ENCODE results near the gene NOB1.
"Not testable (repeated sequence)": the region's sequence is repeated elsewhere in the genome, so short reads cannot be mapped to it uniquely, and the experiment has no call there.

NOB1 gene

DNA sequence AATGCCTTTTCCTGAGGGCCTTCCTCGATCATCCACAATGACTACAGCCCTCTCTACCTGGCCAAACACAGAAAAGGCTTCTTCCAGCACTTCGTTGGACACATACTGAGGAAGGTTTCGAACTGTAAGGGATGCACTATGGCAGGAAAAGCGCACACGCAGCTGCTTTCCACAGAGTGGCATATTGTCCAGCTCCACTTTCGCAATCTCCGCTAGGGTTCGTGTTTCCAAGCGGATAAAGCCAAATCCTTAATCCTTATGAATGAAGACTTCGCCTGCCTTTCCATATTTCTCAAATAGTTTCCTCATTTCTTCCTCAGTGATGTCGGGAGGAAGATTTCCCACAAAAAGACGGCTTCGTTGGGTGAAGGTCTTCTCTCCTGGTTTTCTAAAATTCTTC is 2.6 kb upstream of the NOB1 start:
- DNase-seq, result not testable (repeated sequence)

DNA sequence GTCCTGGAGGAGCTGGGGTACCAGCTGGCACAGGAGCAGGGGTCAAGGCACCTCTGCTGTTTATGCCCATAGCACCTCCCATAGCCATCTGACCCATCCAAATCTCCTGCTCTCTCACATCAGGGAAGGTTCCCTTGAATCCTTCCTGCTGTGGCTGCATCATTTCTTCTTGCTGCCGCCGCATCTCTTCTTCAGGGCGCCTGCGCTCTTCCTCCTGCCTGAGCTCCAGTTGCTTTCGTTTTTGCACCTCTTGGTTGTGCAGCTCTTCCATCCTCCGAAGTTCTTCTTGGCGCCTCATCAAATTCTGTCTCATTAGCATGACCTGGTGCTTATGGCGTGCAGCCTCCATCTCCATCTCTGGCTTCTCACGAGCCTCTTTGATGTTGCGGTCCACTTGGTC is 2.0 kb upstream of the NOB1 start:
- no peak for DNase-seq

DNA sequence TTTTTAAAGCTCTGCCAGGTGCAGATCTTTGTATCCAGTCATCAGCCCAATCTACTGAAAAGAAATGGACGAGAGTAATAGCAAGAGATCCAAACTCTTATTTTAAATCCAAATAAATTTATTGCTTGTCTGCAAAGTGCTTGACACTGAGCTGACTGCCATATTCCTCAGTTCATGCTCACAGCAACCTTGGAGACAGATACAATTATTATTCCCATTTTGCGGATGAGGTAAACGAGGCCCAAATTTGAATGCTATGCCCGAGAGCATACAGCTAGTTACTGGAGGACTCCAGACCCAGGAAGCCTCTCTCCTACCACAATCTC is 620 bp downstream of the NOB1 start:
- no peak for DNase-seq

DNA sequence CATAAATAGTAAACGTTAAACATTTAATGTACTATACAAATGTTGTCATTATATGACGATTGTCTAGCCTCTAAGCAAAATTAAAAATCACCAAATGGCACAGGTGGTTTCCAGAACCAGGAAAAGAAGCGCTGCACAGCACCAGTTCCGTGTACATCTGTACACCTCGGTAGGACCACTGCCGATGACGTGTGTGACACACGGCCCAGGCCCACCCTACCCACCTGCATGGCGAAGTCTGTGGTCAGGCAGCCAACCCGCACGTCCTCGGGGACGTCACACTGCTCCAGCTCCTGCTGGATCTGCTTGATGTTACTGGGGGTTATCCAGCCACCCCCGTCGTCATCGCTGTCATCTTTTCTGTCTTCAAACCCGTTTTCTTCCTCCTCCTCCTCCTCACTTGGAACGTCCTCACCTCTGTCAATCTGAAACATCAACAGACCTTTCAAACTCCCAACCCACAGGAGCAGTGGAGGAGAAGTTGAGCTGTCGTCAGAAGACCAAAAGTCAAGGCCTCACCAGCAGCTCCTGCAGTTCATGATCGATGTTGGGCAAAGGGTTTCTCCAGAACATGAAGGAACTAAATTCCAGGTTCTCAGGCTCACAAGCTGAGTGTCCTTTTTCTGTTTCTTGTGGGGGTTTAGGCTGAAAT is 5.9 kb downstream of the NOB1 start:
- no peak for DNase-seq

DNA sequence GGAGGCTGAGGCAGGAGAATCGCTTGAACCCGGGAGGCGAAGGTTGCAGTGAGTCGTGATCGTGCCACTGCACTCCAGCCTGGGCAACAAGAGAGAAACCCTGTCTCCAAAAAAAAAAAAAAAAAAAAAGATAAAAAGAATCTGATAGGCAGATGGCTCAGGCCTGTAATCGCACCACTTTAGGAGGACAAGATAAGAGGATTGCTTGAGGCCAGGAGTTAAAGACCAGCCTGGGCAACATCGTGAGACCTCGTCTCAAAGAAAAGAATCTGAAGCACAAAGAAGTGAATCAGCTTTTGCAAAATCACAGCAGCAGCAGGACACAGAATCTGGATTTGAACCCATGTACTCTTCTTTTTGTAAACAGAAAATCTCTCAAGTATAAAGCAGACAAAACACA is 7.6 kb downstream of the NOB1 start:
- no peak for DNase-seq

DNA sequence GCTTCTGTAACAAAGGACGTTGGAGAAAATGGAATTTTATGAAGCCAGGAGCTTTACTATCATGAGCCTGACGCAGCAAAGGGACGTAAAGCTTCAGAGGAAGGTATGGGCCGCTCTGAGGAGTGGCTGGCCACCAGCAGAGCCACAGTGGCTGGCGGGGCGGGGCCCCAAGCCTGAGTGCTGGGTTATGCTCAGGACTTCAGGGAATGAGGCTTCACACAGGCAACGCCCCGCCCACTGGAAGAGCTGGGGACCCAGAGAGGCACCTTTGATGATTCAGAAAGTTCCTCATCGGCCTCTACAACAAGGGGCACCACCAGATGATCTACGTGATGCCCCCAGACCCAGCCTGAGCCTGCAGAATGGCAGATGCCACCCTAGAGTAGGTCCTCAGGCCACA is 8.8 kb downstream of the NOB1 start:
- no peak for DNase-seq

DNA sequence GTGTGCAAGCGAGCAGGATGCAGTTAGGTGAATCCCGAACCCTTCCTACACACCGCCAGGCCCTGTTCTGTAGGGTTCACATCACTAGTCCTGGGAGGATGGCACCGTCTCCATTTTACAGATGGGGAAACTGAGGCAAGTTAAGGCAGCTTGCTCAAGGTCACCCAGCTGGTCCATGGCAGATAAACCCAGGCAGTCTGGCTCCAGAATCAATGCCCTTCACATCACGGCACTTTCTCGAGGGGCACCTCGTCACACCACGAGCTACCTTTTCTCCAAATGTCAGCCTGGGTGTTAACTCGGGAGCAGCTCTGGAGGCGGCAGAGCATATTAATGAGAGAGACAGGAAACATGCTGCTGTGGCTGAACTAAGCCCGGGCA is 9.5 kb downstream of the NOB1 start:
- no peak for DNase-seq

DNA sequence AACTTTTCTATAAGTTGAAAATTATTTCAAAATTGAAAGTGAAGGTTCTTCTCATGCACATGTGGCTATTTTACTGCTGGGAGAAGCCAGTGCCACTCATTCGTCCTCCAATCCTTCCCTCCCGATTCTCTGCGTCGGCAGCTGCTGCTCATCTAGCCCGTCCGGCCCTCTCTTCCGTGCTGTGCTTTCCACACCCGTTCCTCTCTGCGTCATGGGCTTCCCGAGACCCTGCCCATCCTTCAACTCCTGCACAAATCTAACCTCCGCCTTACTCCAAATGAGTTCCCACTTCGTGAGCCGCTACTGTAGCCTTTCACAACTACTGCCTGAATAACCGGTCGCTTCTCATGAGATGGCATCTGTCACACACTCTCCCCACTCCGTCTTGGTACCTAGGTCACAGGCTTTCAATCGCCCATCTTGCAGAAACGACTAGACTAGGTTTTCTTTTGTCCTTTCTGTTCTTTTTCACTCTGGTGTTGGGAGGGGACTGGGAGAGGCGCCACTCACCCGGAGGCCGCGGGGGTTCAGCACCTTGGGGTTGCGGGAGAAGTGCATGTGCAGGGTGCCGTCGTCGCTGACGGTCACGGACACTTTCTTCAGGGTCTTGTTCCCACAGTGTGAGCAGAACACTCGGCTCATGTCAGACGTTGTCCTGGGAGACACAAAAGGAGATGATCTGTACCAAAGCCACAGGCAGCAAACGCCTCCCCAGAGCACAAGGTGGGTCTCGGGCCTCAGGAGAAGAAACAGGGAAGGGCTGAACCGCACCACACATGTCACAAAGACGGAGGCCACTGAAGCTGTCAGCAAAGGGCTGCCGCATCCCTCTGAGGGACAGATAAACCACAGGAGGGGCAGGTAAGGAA is 10.1 kb downstream of the NOB1 start:
- no peak for DNase-seq

DNA sequence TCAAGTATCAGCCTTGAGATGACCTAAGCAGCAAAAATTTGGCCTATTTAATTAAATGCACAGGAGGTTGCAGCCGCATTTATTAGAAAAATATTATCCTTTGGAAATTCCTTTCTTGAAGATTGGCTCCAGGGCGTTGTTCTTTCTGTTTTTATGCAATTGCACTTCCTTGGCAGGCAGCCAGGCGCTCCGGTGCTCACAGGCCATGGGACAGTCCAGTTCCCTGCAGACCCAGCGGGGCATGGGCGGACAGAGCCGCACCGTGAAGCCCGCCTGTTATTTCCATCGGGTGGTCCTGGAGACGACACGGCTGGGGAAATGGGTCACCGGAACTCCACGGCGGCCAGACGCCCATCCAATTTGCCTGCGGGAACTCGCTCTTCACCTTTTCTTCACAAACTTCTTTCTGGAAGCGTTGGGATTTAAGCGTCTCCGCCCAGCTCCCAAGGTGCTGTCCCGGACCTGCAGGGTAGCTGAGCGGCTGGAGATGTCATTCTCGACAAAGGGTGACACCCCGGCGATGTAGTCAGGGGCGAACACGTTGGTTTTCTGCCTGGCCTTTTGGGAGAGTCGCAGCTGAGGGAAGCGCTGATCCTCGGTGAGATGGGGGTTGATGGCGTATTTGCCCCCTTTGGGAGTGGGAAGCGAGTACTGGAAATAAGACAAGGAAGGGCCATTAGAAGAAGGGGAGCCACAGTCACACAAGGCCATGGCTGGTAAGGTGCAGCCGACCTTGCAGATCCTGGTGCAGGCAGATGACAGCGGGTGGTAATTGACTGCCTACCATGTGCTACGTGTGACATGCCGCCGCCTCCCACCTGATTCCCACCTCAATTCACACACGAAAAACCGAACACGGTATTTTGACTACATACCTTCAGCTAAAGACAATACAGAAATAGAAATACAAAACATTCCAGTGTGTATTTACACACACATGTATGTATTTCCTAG is 12.5 kb downstream of the NOB1 start:
- DNase-seq, result no peak

DNA sequence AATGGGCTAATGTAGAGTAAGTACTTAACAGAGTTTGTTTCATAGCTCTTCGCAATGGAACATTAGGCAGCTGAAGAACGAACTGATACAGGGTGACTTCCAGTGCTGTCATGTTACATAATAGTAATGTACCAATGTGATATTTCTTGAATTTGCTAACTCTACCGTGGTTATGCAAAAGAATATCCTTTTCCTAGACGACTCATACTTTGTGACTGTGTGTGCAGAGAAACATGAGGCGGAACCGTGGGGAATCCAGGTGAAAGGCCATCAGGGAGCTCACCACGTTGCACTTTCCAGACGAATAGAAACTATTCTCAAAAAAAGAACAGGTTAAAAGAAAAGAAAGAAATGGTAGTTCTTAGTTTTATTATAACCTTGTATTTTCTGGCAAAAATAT is 13.2 kb downstream of the NOB1 start:
- DNase-seq, result no peak

DNA sequence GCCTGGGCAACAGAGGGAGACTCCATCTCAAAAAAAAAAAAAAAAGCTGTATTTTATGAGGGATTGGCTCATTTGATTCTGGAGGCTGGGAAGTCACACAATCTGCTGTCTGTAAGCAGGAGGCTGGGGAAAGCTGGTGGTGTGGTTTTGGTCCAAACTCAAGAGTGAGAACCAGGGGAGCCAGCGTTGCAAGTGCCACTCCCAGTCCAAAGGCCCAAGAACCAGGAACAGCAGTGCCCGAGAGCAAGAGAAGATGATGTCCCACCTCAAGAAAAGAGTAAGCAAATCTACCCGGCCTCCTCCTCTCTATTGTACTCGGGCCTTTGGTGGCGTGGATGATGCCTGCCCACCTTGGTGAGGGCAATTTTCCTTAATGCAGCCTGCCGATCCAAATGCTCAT is 22.6 kb downstream of the NOB1 start:
- no peak for DNase-seq

DNA sequence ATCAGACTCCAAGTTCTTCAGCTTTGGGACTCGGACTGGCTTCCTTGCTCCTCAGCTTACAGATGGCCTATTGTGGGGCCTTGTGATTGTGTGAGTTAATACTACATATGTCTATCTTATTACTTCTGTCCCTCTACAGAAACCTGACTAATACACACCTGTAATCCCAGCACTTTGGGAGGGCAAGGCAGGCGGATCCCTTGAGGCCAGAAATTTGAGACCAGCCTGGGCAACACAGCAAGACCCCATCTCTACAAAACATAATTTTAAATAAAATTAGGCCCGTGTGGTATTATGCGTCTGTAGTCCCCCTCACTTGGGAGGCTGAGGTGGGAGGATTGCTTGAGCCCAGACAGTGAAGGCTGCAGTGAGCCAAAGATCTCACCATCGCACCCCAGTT is 23.4 kb downstream of the NOB1 start:
- not testable (repeated sequence) for DNase-seq

DNA sequence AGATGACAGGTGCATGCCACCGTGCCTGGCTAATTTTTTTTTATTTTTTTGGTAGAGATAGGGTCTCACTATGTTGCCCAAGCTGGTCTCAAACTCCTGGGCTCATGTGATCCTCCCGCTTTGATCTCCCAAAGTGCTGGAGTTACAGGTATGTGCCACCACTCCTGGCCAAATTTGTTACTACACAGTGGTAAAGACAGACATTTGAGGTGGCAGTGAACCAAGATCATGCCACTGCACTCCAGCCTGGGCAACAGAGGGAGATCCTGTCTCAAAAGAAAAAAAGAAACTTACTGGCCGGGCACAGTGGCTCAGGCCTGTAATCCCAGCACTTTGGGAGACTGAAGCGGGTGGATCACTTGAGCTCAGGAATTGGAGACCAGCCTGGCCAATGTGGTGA is 25.7 kb downstream of the NOB1 start:
- not testable (repeated sequence) for DNase-seq

DNA sequence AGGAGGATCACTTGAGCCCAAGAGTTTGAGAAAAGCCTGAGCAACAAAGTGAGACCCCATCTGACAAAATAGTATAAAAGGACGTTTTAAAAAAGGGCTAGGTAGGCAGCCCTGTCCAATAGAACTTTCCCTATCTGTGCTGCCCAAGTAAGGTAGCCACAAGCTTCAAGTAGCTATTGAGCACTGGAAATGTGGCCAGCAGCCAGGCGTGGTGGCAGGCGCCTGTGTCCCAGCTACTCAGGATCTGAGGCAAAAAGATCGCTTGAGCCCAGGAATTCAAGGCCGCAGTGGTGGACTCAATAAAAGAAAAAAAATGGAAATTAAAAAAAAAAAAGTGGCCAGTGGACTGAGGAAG is 26.8 kb downstream of the NOB1 start:
- peak in 1 of 2 donors; percentile 33 for DNase-seq

DNA sequence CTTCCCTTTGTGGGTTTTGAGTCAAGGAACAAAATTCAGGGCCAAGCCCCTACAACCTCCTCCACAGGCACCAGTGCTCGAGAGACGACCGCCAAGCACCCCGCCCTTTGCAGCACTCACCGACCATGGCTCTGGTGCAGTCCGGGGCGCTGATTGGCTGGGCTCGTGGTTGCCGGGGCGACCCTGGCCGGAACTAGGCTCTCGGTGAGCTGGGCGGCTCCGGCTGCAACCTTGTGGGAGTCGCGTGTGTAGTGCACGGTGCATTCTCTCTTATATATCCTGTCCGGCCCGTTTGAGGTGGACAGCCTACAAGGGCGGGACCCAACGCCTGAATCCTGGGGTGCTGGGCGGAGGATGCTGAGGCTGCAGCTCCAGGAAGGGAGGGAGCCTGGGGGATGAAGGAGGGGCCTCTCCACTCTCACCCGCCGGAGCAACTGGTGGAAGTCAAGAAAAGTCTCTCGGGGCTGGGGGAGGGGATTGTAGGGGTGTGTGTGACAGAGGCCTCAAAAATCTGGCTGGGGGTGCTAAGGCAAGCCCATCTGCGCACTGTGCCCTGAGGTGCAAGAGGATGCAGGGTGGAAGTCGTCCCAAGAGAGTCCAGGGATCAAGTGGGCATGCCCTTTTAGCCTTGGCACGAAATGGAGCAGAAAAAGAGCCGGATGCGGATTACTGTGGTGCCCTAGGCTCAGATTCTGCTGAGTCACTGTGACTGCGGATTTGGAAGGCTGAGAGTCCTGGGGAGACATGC is 28.2 kb downstream of the NOB1 start, which contains the start of gene NQO1:
Gene NQO1, minus strand, starts transcription at position 248 of the 748 bp plus-strand sequence. Its CDS starts 121 bp downstream, at position 127.
- DNase-seq, result peak; percentile 69 to 81

DNA sequence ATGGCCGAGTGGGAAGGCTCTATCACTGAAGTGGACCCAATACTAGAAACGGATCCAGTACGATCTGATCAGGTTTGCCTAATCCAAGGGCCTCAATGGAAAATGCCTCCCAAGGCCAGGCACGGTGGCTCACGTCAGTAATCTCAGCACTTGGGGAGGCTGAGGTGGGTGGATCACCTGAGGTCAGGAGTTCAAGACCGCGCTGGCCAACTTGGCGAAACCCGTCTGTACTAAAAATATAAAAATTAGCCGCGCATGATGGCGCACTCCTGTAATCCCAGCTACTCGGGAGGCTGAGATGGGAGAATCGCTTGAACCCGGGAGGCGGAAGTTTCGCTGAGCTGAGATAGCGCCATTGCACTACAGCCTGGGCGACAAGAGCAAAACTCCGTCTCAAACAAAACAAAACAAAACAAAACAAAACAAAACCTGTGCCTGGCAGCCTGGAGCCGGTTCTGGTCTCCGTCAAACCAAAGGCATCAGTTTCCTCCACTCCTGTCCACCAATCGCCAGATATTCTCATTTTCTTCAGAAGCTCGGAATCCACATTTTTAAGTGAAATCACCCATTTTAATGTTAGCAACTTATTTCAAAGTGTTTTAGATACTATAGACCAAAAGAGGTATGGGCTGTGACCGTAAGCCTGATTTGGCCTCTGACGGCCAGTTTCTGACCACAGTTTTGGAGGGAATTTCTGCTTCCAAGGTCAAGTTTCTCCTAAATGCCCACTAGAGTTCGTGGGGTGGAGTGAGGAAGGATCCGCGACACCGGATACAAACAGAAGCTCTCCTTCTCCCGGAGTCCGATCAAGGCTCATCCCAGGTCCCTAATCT is 29.0 kb downstream of the NOB1 start:
- DNase-seq, result no peak

DNA sequence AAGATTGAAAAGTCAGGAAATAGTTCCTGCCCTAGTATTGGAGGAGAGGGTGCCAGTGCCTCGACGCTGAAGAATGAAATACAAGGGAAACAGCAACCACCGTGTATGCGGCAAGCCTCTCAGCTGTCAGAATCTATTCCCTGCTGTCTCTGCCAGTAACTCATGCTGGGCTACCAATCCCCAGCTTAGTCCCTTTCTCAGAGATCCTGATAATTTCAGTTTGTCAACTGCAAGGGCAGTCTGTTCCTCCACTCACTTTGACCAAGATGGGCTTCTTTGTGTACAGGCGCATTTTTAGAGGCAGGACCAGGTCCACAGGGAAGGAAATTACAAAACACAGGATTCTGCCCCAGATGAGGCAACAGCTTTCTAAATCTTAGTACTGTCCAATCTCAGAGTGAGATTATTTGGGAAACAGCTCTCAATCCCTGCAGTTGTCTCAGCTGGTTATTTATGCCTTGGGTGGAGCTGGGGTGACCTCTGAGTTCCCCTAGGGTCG is 29.7 kb downstream of the NOB1 start:
- DNase-seq, result no peak

DNA sequence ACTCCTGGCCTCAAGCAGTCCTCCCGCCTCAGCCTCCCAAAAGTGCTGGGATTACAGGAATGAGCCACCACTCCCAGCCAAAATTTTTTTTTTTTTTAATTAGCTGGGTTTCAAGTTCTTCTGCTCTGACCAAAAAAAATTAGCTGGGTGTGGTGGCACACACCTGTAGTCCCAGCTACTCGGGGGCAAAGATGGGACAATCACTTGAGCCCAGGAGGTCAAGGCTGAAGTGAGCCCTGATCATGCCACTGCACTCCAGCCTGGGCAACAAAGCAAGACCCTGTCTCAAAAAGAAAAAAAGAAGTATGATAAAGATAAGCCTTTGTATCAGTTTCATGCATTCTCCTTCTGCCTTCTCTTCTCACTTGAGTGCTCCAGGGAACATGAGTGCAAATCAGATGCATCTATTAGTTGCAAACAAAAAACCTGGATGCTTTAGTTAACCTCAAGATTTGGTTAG is 30.3 kb downstream of the NOB1 start:
- no peak for DNase-seq

DNA sequence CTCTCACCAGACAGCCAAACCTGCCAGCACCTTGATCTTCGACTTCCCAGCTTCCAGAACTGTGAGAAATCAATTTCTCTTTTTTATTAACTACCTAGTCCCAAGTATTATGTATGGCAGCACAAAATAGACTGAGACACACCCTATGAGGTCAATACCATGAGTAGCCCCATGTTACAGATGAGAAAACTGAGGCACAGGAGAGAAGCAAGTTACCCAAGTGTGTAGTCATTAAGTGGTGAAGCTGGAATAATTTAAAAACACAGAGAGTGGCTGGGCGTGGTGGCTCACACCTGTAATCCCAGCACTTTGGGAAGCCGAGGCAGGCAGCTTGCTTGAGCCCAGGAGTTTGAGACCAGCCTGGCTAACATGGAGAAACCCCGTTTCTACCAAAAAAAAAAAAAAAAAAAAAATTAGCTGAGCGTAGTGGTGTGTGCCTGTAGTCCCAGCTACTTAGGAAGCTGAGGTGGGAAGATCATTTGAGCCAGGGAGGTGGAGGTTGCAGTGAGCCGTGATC is 33.2 kb downstream of the NOB1 start:
- no peak for DNase-seq

DNA sequence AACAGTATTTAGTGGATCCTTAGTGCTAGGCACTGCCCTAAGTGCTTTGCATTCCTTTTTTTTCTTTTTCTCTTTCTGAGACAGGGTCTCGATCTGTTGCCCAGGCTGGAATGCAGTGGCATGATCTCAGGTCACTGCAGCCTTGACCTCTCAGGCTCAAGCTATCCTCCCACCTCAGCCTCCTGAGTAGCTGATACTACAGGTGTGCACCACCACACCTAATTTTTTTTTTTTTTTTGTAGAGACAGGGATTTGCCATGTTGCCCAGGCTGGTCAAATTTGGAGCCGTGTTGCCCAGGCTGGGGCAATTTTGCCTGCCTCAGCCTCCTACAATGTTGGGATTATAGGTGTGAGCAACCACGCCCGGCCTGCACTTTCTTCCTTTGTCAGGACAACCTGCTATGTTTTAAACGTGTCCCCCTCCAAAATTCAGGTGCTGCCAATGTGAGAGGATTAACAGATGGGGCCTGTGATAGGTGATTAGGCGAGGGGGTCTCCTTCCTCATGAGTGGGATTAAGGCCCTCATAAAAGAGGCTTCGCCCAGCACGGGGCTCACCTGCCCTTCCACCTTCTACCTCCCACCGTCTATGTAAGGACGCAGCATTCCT is 33.8 kb downstream of the NOB1 start:
- no peak for DNase-seq
